Kidney (tissue), 14 donors: ENCODE data around the gene CCNL2. TPM values are rescaled to one million over a fixed set of nuclear protein-coding genes. Genes with fewer than 3 reads are reported as not detected.

Experiments used
- DNase-seq, 5 donors: peaks; one replicate each; pipeline ENCODE4 v3.0.0-alpha.2; 2013 to 2020
- FAIRE-seq: peaks from 2 replicates; lab custom pipeline; 2012; peaks lifted over from hg19 to GRCh38; lab: Jason Lieb, UNC
- H3K27ac ChIP-seq, 2 donors: one replicate each; pipeline ENCODE4 v1.7.0; 2013; ENCODE audit warnings: low read depth in 2 of 2, low read length in 2 of 2, inconsistent platforms in 1 of 2
- H3K27me3 ChIP-seq: one replicate; pipeline ENCODE4 v1.7.1; 2013; ENCODE audit warnings: low read length, inconsistent platforms; ENCODE audit not compliant: control insufficient read depth, insufficient read depth
- H3K36me3 ChIP-seq, 3 donors: one replicate each; pipeline versions ENCODE4 v1.7.0 to v1.7.1; 2013; ENCODE audit warnings: low read length in 3 of 3, control low read depth in 1 of 3, inconsistent platforms in 1 of 3; ENCODE audit not compliant: insufficient read depth in 3 of 3, control insufficient read depth in 2 of 3
- H3K4me1 ChIP-seq, 3 donors: one replicate each; pipeline versions ENCODE4 v1.7.0 to v1.7.1; 2013; ENCODE audit warnings: low read length in 3 of 3, inconsistent platforms in 1 of 3, low read depth in 1 of 3; ENCODE audit not compliant: control insufficient read depth in 2 of 3, insufficient read depth in 2 of 3
- H3K4me3 ChIP-seq, 3 donors: one replicate each; pipeline versions ENCODE4 v1.7.0 to v1.8.1; 2013; ENCODE audit warnings: low read length in 3 of 3, control low read depth in 1 of 3, inconsistent platforms in 1 of 3
- H3K9ac ChIP-seq, 3 donors: one replicate each; pipeline versions ENCODE4 v1.7.0 to v1.7.1; 2013; ENCODE audit warnings: low read length in 3 of 3, control low read depth in 1 of 3, inconsistent platforms in 1 of 3
- H3K9me3 ChIP-seq, 3 donors: one replicate each; pipeline versions ENCODE4 v1.7.0 to v1.7.1; 2013; ENCODE audit warnings: low read length in 3 of 3, control low read depth in 1 of 3, inconsistent platforms in 1 of 3; ENCODE audit not compliant: control insufficient read depth in 2 of 3, insufficient read depth in 1 of 3
- intact Hi-C: fragments of 100-400 bp; cut with DNase I; formaldehyde crosslinking; loops from one replicate; pipeline ENCODE4 v1.11.1; 2022
- polyA plus RNA-seq: library from polyadenylated mRNA; stranded (reverse); fragments of 350-450 nt; fragmentation: Illumina TruSeq; extraction: RNeasy Lipid Tissue Mini Kit (QIAGEN cat#74804); gene quantifications from one replicate; pipeline ENCODE4 v1.2.3, GENCODE V29; 2014; ENCODE audit warnings: low read depth, low replicate concordance; ENCODE audit not compliant: insufficient read depth
- total RNA-seq: library from RNA; stranded (reverse); fragmentation: NEBNext Ultra II Directional; extraction: Animal tissue kit (Norgen Biotek cat#: 25700); gene quantifications from one replicate; pipeline ENCODE4 v1.2.1, GENCODE V29; 2021
- TF ChIP-seq, protein P1 (sequence below): IDR thresholded peaks from 3 replicates; pipeline ENCODE4 v1.5.1; 2012; ENCODE audit warnings: mild to moderate bottlenecking, moderate library complexity, borderline replicate concordance; ENCODE audit not compliant: insufficient read depth; ENCODE audit errors: extremely low read depth
- donor health status: control.
- donor health status: control.
- donor health status: control.
- donor health status: control.
- donor health status: control.
- donor health status: DM: yes; HTN: yes; CAD: no.
- donor health status: Normal renal cell carcinoma (clear cell type).

CCNL2 gene
- total and polyA plus RNA-seq, 2 donors from 2014 or later = 72.0 to 199 TPM

DNA sequence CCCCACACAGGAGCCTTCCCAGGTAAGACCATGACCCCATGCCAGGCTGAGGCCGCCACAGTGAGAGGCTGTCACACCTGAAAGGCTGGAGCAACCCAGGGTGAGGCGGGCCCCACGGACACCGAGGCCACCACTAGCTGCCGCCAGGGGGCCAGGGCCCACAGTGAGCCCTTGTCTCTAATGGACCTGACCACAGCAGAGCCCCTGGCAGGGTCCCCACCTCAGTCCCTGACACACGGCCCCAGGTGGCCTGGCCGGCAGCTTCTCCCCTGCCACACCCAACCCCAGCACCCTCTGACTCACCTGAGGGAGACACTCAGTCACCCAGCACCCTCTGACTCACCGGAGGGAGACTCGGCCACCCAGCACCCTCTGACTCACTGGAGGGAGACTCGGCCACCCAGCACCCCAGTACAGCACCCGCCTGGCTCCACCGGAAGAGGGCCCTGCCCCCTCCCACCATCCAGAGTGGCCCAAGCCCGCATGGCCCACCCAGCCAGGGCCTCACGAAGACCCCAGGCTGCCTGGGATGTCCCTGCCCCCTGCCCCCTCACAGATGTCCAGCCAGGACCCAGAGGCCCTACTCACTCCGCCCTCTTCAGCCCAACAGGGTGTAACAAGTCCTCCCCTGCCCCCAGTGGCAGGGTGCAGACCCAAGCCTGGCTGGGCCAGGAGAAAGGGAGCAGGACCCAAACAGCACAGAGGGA lies 54.3 kb downstream of the CCNL2 start:
- intact Hi-C loops = no loop called here
- no peak for DNase-seq
- Histone ChIP-seq H3K9me3 (no peaks in the 10 kb centered on the region), H3K27me3 (no peaks in the 10 kb centered on the region), H3K36me3 (peaks cover 4 to 12% (median 11%) of the 10 kb centered on the region in 3 donors), H3K9ac (no peak overlapping the region), H3K4me3 (no peak overlapping the region), H3K4me1 (peaks cover 0 to 24% (median 0%) of the 10 kb centered on the region in 3 donors), H3K27ac (no peak overlapping the region)
- no peak for FAIRE-seq
- TF ChIP-seq, protein P1, sequence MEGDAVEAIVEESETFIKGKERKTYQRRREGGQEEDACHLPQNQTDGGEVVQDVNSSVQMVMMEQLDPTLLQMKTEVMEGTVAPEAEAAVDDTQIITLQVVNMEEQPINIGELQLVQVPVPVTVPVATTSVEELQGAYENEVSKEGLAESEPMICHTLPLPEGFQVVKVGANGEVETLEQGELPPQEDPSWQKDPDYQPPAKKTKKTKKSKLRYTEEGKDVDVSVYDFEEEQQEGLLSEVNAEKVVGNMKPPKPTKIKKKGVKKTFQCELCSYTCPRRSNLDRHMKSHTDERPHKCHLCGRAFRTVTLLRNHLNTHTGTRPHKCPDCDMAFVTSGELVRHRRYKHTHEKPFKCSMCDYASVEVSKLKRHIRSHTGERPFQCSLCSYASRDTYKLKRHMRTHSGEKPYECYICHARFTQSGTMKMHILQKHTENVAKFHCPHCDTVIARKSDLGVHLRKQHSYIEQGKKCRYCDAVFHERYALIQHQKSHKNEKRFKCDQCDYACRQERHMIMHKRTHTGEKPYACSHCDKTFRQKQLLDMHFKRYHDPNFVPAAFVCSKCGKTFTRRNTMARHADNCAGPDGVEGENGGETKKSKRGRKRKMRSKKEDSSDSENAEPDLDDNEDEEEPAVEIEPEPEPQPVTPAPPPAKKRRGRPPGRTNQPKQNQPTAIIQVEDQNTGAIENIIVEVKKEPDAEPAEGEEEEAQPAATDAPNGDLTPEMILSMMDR = no peak

DNA sequence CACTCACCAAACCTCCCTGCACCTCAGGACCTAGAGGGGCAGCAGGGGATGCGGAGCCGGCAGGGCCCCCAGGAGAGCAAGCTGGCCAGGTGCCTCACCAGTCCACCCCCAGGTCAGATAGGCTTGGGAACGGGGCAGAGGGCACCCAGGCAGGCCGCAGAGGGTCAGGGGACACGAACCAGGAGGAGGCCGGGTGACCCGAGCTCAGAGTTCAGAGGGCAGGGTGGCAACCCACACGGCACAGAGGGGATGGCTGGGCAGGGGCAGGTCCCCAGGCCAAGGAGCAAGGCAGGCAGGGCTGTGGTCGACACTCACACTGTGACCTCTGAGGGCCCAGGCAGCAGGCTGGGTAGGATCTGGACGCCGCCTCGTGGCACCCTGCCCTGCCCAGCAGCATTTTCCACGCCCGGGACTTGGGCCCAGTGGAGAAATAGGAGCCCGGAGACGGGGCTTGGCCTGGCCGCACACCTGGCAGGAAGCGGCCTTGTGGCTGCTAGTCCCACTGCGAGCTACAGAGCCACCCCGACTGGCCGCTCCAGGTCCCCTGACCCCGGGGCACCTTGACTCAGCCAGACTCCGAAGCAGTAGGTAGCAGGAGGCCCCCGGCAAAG lies 55.2 kb downstream of the CCNL2 start:
- Histone ChIP-seq H3K27ac (no peak overlapping the region), H3K9me3 (no peaks in the 10 kb centered on the region), H3K36me3 (peaks cover 4 to 12% (median 11%) of the 10 kb centered on the region in 3 donors), H3K4me1 (peaks cover 0 to 24% (median 0%) of the 10 kb centered on the region in 3 donors), H3K27me3 (no peaks in the 10 kb centered on the region), H3K9ac (no peak overlapping the region), H3K4me3 (no peak overlapping the region)
- DNase-seq = no peak
- TF ChIP-seq, protein P1 = no peak
- intact Hi-C loops = no loop called here
- FAIRE-seq = no peak

DNA sequence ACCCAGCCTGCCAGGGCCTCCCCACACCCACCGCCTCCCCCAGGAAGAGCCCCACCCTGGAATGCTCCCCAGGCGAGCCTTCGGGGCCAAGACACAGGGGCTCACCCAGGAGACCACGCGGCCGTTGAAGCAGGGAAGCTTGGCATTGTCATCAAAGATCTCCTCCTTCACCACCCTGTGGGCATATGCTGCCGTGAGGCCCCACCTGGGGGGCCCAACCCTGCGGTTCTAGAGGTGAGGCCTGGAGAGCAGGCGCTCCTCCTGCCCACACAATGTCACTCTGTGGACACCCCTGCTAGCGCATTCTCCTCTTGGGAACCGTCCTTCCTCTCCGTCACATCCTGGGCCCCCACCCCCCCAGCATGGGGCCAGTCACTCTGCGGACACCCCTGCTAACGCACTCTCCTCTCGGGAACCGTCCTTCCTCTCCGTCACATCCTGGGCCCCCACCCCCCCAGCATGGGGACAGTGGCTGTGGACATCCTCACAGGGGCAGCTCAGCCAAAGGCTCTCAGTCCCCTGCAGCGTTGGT lies 56.5 kb downstream of the CCNL2 start:
- Histone ChIP-seq H3K9me3 (no peaks in the 10 kb centered on the region), H3K9ac (no peak overlapping the region), H3K4me1 (peaks cover 0 to 16% (median 0%) of the 10 kb centered on the region in 3 donors), H3K36me3 (peaks cover 4 to 12% (median 11%) of the 10 kb centered on the region in 3 donors), H3K4me3 (no peak overlapping the region), H3K27me3 (no peaks in the 10 kb centered on the region), H3K27ac (no peak overlapping the region)
- DNase-seq (no peak), FAIRE-seq (no peak)
- intact Hi-C loops = no loop called here
- TF ChIP-seq, protein P1 = no peak
